ENCODE results near the gene FADS1. TPM values are rescaled to one million over a fixed set of nuclear protein-coding genes. Genes with fewer than 3 reads are reported as not detected.

FADS1 gene
- total and polyA plus RNA-seq, 2 of the 13 experiments (the other 11 are each of a cell fraction or from before 2014, with no cell fraction given): 91.8 to 108 TPM

DNA sequence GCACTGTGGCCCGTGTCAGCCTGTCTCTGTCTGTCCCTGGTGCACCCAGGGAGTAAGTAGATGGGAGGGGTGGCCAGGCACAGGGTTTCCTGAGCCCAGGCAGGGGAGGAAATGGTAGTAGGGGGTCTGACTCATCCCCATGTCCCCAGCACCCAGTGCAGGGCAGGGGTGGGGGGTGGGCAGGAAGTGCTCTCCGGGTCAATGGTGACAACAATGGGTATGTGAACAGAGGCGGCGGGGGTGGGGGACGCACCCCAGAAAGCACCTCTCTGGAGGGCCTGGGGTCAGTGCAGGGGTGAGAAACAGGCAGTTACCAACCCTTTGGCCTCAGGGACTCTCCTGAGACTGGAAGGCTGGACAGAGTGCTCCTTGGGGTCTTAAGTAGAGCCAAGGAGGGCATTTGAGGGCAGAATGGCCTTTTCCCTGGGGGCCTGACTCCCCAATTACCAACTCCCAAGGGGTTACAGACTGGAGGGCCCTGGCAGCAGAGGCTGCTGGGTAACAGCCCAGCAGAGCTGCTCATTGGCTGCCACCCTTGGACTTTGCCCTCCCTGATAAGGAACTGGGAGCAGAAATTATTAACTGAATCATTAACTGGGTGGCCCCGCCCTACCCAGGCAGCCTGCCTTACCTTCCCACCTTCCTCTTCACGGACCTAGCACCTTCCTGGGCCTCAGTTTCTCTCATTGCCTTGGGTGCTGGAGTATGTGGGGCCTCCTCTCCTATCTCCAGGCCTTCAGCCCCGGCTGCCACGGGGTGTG is 60.2 kb downstream of the FADS1 start (continued):
- TF ChIP-seq MED13 (CRISPR knock-in tag; IDR thresholded peaks at IDR 0.05): peak; percentile 75
- no peak for TF ChIP-seq ZNF329 (CRISPR knock-in tag; IDR thresholded peaks at IDR 0.05; ENCODE audit: low read depth)
- TF ChIP-seq ZNF281 (CRISPR knock-in tag; IDR thresholded peaks at IDR 0.05; ENCODE audit: borderline replicate concordance): peak; percentile 83
- TF ChIP-seq ATAD3A (CRISPR knock-in tag; IDR thresholded peaks at IDR 0.05): no peak
- TF ChIP-seq, protein P1, sequence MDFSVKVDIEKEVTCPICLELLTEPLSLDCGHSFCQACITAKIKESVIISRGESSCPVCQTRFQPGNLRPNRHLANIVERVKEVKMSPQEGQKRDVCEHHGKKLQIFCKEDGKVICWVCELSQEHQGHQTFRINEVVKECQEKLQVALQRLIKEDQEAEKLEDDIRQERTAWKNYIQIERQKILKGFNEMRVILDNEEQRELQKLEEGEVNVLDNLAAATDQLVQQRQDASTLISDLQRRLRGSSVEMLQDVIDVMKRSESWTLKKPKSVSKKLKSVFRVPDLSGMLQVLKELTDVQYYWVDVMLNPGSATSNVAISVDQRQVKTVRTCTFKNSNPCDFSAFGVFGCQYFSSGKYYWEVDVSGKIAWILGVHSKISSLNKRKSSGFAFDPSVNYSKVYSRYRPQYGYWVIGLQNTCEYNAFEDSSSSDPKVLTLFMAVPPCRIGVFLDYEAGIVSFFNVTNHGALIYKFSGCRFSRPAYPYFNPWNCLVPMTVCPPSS (IDR thresholded peaks at IDR 0.05): no peak
- peak; percentile 76 for TF ChIP-seq THAP11 (CRISPR knock-in tag; IDR thresholded peaks at IDR 0.05)
- peak; percentile 63; the same call in 1 of the 2 replicates for TF ChIP-seq ZSCAN31 (CRISPR knock-in tag; IDR thresholded peaks at IDR 0.05; ENCODE audit: low read depth)
- TF ChIP-seq, protein P2, sequence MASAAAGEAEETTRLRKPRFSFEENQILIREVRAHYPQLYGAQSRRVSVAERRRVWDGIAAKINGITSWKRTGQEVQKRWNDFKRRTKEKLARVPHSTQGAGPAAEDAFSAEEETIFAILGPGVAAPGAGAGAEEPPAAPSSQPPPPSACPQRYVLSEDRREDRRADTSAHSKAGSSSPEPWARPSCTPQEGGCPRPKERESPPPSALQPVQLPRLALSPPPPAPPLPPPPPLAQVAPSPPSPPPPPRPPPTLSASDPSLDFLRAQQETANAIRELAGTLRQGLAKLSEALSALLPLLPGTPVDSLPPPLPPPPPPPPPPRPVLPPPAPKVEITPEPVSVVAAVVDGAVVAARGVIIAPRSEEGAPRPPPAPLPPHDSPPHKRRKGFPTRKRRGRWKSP (CRISPR knock-in tag; IDR thresholded peaks at IDR 0.05): peak; percentile 69; the same call in 1 of the 2 replicates
- TF ChIP-seq IRF1 (CRISPR knock-in tag; IDR thresholded peaks at IDR 0.05; ENCODE audit: low read depth): no peak
- TF ChIP-seq SOX6 (IDR thresholded peaks at IDR 0.05): no peak
- TF ChIP-seq SOX6 (CRISPR knock-in tag; IDR thresholded peaks at IDR 0.05): peak; percentile 93
- no peak for TF ChIP-seq SIN3B (IDR thresholded peaks at IDR 0.05; ENCODE audit: low read length)
- TF ChIP-seq, protein P3, sequence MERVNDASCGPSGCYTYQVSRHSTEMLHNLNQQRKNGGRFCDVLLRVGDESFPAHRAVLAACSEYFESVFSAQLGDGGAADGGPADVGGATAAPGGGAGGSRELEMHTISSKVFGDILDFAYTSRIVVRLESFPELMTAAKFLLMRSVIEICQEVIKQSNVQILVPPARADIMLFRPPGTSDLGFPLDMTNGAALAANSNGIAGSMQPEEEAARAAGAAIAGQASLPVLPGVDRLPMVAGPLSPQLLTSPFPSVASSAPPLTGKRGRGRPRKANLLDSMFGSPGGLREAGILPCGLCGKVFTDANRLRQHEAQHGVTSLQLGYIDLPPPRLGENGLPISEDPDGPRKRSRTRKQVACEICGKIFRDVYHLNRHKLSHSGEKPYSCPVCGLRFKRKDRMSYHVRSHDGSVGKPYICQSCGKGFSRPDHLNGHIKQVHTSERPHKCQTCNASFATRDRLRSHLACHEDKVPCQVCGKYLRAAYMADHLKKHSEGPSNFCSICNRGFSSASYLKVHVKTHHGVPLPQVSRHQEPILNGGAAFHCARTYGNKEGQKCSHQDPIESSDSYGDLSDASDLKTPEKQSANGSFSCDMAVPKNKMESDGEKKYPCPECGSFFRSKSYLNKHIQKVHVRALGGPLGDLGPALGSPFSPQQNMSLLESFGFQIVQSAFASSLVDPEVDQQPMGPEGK (CRISPR knock-in tag; IDR thresholded peaks at IDR 0.05): peak; percentile 97
- TF ChIP-seq ZNF784 (CRISPR knock-in tag; IDR thresholded peaks at IDR 0.05; ENCODE audit: borderline replicate concordance): peak; percentile 80
- no peak for TF ChIP-seq SIN3A (IDR thresholded peaks at IDR 0.05; ENCODE audit: borderline replicate concordance, low read depth, low read length)
- TF ChIP-seq ZNF792 (CRISPR knock-in tag; IDR thresholded peaks at IDR 0.05): no peak; the same call in 1 of the 2 replicates
- TF ChIP-seq FOXK2 (IDR thresholded peaks at IDR 0.05): no peak
- no peak for TF ChIP-seq NFIC (IDR thresholded peaks at IDR 0.05; ENCODE audit: low read length)
- peak; percentile 45 for TF ChIP-seq PHF8 (CRISPR knock-in tag; IDR thresholded peaks at IDR 0.05)
- TF ChIP-seq, protein P4, sequence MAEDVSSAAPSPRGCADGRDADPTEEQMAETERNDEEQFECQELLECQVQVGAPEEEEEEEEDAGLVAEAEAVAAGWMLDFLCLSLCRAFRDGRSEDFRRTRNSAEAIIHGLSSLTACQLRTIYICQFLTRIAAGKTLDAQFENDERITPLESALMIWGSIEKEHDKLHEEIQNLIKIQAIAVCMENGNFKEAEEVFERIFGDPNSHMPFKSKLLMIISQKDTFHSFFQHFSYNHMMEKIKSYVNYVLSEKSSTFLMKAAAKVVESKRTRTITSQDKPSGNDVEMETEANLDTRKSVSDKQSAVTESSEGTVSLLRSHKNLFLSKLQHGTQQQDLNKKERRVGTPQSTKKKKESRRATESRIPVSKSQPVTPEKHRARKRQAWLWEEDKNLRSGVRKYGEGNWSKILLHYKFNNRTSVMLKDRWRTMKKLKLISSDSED (CRISPR knock-in tag; IDR thresholded peaks at IDR 0.05): no peak

Measured in HepG2 (cell line).